Superior temporal gyrus (tissue), 1 donor: ENCODE measurements around the gene CPD.
"Not testable (repeated sequence)": the region's sequence is repeated elsewhere in the genome, so short reads cannot be mapped to it uniquely, and the experiment has no call there.

Experiments used
- DNase-seq: peaks from one replicate; pipeline ENCODE4 v3.0.0-alpha.2; 2016; ENCODE audit errors: extremely low spot score

Gene CPD

GRCh38 chr17:30378825-30379302 lies at the start of gene CPD:
Gene CPD (plus strand): TSS chr17:30378927. CDS start chr17:30378981, 54 bp downstream.
- peak; percentile 98 for DNase-seq

GRCh38 chr17:30332057-30332542 lies 46.6 kb upstream of the CPD start:
- no peak for DNase-seq

GRCh38 chr17:30333503-30334360 lies 45.0 kb upstream of the CPD start, which contains the start of gene TMIGD1:
Gene TMIGD1 (minus strand): TSS chr17:30334057. CDS start chr17:30332133, 1,924 bp downstream.
- no peak for DNase-seq

GRCh38 chr17:30334421-30334820 lies 44.3 kb upstream of the CPD start:
- no peak for DNase-seq

GRCh38 chr17:30336369-30337171 lies 42.2 kb upstream of the CPD start:
- DNase-seq = no peak

GRCh38 chr17:30337393-30337999 lies 41.2 kb upstream of the CPD start:
- no peak for DNase-seq

- DNase-seq = no peak
Observed at GRCh38 chr17:30339086-30339485, 39.6 kb upstream of the CPD start.

- no peak for DNase-seq
Observed at GRCh38 chr17:30340801-30341356, 37.8 kb upstream of the CPD start.

GRCh38 chr17:30341703-30342249 lies 37.0 kb upstream of the CPD start:
- DNase-seq = no peak

- not testable (repeated sequence) for DNase-seq
Observed at GRCh38 chr17:30343244-30343643, 35.5 kb upstream of the CPD start.

GRCh38 chr17:30343796-30344195 lies 34.9 kb upstream of the CPD start:
- DNase-seq = no peak

- peak; percentile 86 for DNase-seq
Observed at GRCh38 chr17:30344283-30345088, 34.2 kb upstream of the CPD start.

- no peak for DNase-seq
Observed at GRCh38 chr17:30345089-30345433, 33.7 kb upstream of the CPD start.

GRCh38 chr17:30345527-30346075 lies 33.1 kb upstream of the CPD start:
- DNase-seq = no peak

- DNase-seq = no peak
Observed at GRCh38 chr17:30346221-30346795, 32.4 kb upstream of the CPD start.

- no peak for DNase-seq
Observed at GRCh38 chr17:30347488-30347887, 31.2 kb upstream of the CPD start.

GRCh38 chr17:30349252-30349651 lies 29.5 kb upstream of the CPD start:
- no peak for DNase-seq

- not testable (repeated sequence) for DNase-seq
Observed at GRCh38 chr17:30351263-30351662, 27.5 kb upstream of the CPD start.

GRCh38 chr17:30351735-30352134 lies 27.0 kb upstream of the CPD start:
- DNase-seq = no peak
